GM19238 (cell line): ENCODE results near the gene COBL.

Experiments used
- DNase-seq: peaks from one replicate; pipeline ENCODE4 v3.0.0; 2011; ENCODE audit warnings: low spot score; ENCODE audit not compliant: insufficient read length

COBL gene

DNA sequence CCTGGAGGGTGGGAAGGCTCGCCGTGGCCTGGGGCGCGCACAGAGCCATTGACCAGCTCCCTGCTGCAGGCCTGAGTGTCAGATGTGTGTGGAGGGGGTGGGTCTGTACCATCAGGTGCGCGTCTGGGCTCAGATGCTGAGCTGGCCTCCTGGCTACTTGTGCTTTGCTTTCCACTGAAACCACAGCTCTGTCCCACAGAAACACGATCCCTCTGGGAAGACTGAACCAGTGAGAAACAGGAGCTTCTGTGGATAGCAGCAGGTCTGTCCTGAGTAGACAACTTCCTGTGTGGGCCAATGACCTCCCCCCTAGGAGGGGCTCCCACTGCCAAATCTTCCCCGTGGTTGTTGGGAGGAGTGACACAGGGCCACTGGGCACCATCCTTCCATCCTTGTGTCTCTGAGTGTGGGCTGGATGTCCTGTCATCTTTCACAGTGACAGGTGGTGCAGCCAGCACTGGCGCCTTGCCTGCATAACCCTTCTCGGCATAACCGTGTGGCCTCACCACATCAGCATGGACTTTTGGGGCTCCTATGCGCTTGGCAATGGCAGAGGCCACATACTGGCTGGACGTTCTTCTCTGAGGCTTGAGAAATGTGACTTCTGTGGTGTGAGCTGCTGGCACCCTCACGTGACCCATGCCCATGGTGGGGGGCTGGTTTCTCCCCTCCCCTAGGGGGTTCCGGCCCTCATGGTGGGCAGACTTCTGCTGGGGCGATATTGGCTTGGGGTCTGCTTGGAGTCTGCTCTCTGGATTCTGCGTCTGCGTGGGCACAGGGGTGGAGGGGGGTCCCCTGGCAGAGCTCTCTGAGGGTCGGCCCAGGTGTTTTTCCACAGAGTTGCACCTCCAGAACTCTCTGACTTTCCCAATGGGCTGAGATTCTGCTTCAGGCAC lies 288.4 kb downstream of the COBL start:
- no peak for DNase-seq

DNA sequence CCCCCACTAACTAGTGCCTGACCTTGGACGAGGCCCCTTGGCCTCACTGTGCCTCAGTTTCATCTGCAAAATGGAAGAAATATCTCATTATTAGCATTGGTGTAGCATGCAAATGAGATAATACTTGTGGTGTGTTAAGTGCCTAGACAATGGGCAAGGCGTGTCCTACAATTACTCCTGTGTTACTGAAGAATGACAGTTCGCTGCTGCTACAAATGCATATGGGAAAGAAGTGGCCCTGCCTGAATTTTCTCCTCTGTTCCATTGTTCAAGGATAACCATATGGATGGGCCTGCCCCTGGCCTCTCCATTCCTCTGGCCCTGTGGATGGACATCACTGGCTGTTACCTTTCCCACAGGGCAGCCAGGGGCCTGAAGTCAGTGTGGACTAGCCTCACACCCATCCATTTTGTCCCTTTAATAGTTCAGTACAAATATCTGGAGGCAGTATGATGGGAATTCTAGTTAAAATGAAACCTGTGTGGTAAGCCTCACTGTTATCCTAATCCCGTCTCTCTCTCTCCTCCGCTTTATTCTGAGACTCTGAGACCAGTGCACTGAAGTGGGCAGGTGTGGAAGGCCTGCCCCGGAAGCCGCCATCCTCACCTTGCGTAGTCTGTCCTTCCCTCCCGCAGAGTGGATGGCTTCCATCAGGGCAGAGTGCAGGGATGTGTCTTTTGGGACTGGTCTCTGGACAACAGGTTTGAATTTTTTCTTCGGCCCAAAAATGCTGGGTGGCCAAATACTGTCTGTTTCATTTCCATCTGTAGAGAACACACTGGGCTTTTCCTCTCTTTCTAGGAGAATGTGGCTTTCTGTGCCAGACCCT lies 289.3 kb downstream of the COBL start:
- DNase-seq, result no peak

DNA sequence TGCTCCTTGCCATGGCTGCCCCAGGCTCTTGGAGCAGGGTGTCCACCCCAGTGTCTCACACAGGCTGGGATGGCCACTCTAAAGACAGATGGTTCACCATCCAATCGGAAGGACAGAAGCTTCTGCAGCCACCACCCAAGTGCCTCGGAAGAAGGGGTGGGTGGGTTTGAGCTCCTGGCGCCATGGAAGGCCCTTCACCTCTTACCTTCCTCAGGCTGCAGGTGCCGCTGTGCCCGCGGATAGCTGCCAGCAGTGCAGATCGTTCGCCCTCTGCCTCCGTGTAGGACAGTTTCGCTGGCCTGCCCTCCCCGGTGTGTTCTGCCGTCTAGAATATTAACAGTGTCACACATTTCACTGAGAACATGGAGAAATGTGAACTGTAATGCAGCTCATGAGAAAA lies 290.3 kb downstream of the COBL start:
- no peak for DNase-seq

DNA sequence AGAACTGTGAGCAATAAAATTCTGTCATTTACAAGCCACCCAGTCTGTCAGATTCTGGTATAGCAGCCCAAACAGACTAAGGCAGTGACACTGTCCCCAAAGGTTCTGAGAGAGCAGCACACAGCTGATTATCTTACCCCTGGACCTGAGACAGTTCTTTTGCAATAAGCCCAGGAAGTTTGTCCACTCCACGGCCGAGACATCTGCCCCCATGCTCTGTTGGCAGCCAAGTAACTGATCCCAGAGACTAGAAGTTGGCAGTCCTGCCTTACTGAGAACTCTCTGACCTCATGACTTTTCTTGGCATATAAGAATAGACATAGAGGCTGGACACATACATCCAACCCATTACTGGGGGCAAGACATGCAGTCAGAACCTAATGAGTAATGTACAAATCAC lies 290.9 kb downstream of the COBL start:
- no peak for DNase-seq

DNA sequence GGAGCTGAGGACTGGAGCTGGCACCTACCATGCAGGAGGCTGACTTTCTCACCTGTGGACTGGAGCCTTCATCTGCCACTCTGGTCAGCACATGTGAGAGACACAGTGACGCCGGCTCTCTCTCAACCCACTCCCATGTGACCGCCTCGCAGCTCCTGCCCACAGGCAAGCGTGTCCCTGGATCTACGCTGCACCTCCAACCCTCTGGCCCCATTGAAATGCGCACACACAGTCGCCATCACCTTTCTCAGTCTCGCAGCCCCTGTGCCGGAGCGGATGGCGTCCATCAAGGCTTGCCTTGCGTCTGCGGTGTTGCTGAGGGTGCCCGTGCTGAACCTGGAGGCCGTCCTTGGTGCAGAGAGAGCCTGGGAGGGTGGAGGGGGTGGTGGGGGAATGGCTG lies 291.7 kb downstream of the COBL start:
- DNase-seq, result no peak

DNA sequence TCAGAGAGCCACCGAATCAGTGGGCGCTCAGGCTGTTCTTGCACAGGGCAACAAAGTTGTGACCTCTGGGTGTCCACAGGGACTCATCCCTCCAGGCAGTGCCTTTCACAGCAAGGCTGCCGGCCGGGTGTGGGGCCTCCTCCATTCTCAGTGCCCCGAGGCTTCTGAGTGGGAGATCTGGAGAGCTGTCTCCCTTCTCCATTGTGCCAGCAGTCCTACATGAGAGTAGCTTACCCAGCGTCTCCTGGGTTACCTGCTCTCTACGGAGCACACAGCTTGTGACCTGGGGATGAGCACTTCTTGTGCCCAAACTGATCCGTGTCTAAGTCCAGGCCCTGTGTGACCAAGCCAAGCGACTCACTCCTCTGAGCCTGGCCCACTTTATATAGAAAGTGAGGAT lies 293.1 kb downstream of the COBL start:
- no peak for DNase-seq

DNA sequence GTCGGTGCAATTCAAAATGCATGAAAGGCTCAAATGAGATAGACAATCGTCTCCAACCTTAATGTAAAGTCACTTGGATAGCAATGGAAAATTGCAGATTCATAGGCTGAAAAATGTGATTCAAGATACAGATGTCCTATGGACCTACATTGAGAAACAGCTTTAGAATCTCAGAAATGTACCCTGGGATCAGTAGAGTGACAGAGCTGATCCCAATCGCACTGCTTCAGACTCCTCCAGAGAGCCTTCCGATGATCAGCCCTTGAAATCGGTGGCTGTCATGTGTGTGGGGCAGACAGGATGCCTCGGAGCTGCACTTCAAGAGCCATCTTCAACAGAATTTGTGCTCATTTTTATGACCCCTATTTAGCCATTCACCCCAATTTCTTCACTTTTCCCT lies 293.8 kb downstream of the COBL start:
- DNase-seq, result no peak

DNA sequence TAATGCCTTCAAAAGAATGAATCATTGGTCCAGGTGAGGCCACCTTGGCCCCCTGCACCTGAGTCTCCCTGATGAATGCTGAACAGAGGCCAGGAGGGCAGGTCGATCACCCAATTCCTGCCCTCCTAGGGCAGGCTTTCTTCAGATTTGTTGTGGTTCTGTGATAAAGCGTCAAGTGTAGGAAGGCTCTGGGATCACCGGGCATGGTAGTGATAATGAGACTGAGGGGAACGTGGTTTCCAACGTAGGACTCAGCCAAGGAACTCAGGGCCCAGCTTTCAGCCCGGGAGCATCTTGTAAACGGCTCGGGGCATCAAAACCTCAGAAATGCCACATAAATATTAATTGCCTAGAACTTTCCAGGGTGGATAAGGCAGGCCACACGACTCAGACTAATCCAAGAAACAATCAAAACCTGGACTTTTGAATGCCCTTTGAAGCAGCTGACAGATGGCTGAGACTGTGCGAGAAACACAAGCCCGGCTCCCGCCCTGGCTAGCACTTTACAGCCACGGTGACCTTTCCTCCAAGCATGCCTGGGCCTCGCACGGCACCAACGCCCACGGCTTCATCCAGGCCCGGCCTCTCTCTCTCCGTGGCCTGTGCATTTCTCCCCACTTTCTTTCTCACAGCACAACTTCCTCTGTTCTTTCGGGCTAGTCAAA lies 294.6 kb downstream of the COBL start:
- no peak for DNase-seq

DNA sequence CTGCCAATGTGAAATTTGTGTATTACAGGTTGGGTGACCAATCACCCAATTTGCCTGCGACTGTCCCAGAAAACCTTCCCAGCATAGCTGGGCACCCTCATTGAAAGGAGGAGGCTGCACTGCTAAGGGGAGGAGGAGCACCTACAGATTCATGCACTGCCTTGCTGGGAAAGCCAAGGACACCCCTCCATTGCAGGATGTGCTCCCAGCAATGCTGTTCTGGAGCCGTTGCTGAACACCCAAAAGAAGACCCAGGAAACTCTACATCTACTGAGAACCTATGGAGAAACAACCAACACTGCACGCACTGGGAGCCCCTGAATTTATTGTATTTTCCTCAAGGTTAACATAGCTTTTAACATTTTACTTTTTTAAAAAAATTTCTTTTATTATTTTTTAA lies 295.7 kb downstream of the COBL start:
- no peak for DNase-seq

DNA sequence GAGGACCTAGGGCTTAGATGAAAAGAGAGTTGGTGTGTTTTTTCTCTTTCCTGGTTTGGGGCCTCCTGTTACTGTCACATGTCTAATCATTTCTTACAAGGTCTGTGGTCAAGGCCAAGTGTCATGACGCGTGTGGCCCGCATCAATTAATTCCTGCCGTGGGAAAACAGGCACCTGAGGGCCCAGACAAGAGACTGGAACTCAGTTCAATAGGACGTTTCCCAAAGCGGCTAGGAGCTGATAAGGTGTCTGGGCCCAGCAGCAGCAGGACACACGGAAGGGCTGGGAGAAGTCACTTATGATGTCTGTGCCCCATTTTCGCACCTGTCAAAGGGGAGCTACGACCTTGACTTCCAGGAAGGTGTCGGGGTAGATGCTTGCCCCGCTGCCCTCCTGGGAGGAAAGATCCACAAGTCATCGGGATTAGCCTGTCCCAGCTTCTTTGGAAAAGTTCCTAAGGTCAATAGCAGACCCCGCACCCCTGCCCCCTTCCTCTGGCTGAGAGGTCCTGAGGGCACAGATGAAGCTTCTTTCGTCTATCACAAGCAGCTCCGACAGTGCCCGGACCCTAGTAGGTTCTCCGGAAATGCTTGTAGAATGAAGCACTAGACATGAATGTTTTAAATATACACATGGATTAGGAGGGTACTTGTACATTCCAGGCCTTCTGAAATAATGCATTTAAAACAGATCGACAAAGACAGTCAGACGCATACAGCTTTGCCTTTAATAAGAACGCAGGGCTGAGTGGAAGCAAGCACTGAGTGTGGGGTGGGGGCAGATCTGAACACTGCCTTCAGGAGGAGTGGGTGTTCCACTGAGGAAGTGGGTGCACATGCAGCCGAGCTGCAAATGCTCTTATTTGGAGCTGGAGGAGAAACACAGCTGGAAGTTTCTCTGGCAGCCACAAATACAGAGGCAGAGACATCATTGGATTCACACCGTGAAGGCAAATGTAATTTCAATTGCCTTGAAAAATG lies 296.4 kb downstream of the COBL start:
- no peak for DNase-seq

DNA sequence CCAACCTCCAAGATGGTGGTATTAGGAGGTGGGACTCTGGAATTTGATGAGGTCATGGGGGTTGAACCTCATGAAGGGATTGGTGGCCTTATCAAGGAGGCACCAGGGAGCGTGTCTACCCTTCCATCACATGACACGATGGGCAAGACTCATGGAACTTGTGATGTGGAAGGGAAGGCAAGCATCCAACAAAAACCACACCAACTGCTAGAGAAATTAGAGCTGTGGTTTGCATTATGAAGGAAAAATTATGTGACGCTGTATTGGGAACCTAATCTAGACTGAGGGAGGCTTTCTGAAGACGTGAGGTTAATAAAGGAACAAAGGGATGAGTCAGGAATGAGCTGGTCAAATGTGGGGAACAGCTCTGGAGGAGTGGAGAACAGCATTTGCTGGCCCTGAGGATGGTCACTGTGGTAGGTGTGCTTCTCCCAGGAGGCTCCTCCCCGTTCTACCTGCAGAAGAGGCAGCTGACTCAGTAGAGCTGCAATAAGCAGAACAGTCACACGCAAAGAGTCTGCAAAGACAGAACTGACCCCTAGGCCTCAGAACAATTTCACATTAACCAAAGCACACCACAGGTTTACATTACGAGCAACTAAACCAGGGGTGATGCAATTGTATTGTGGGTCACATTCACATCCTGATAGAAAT lies 297.3 kb downstream of the COBL start:
- DNase-seq, result no peak

DNA sequence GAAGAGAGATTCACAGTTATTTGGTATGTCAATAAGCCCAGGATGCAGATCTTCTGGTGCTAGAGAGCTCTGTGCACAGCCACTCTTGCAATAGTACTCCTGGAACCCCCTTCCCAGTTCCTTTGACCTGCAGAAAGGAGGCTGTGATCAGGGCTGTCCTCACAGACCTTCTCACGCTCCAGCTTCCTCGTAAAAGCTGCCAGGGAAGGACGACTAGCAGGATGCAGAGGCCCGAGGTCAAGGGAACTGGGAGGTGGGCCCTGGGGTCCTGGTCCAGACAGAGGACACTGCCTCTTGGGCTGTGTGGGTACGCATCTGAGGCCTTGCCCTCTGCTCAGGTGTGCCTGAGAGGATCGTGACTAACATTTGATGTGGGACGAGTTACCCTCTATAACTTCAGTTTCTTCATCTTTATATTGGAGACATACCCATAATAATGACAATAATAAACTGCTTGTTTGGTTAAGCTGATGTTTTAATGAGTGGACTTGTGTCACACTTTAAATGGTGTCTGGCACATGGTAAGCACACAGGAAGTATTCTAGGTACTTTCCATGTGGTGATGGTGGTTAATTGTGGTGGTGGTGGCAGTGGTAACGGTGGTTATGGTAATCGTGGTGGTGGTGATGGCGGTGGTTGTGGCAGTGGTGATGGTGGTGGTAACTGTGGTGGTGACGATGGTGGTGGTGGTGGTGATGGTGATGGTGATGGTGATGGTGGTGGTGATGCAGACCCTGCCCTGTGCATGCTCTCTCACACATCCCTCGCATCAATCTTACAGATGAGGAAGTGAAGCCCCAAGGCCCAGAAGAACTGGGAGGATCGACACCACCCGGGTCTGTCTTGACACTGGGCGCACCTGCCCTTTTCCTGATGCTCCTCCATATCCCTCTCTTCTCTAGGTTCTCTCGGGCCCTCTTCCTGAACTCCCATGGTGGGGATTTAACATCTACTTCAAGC lies 298.8 kb downstream of the COBL start:
- no peak for DNase-seq

DNA sequence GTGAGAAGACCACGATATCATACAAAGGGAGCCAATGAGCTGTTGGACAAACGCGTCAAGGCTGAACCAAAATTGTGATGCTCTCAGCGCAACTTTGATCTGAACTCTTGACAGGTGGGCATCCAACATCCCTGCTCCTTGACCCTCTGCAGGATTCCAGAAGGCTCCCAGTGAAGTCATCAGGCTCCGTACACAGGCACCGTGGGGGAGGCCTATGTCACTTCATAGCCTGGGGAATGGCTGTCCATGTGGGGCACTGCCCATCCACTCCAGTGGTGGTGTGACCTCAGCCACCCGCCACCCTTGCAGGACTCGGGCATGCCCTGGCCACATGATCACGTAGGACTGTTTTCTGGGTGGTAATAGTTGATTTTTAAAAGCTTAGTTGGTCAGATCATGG lies 300.1 kb downstream of the COBL start:
- DNase-seq, result no peak

DNA sequence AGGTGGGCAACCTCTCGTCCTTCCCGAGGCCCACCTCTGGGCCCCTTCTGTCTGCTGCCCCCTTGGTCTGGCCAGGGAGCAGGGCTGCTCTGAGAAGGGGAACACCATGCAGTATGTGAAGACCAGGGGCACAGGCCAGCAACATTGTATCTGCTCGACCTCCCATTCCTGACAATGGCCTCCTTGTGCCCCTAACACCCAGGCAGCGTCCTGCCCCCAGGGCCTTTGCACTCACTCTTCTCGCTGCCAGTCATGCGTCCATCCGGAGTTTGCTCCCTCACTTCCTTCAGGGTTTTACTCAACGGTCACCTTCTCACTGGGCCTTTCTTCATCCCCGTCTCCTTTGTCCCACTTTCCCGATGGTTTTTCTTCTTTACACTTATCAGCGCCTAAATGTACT lies 301.0 kb downstream of the COBL start:
- no peak for DNase-seq

DNA sequence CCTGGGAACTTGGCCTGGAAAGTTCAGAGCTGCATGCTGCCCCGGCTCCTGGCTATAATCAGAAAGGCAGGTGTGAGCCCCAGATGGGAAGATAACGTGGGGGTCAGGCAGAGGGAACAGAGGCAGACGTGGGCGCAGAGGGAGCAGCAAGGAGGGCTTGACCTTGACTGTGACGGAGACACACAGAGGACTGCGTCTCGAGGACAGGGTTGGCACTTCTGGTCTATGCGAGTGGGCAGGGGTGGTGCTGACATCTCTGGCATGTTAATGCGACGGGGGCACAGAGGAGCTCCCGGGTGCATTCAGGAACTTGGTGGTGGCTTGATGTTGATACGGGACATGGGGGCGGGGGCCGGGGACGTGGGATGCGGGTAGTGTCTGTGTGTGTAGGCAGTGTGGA lies 301.8 kb downstream of the COBL start:
- DNase-seq, result no peak

DNA sequence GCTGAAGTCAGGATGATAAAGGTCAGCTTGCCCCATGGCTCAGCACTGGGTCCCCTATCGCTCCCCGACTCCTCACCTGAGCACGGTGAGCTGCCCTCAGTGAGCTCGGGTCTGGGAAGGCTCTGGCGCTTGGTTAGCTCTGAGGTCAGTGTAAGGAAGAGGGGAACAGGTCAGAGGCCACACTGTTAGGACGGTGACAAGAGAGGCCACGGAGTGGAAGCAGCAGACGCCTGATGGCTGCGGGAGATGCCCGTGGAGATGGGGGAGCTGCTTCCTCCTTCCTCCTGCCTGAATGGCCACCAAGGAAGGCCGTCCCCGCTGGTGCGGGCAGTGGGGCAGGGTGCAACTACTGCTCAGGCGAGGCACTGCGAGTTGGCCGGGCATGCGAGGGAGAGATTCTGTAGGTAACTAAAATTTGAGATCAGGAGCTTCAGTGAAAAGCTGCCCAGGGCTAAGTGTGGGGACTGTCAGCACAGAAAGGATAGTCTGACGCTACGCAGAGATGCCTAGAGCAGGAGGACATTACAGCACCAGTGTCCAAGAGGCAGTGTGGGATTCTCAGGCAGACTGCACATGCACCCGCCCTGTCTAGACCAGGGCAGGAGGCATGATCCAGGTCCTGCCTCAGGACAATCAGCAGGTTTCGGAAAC lies 302.6 kb downstream of the COBL start:
- DNase-seq, result no peak

DNA sequence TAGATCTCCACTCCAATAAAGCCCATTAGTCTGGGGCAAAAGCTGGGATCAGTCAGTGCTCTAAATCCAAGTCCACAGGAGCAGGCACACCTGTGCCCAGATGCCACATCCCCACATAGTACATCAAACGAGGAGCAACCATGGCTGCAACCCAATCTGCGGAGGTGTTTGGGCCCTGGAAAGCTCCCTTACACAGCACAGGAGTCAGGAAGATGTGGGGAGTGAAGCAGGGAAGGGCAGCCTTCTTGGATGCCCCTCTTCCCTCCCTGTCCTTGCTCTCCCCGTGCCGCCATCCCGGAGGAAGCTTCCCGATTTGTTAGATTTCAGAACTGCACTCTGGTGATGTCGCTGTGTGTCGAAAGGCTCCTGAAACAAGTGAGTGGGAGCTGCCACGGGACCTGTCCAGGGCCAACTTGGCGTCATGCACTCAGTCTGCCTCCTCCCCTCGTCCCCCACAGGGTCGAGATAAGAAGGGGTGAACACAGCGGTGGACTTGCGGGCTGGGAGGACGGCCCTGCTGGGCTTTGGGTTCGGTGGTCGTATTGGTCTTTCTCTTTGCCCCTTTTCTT lies 303.3 kb downstream of the COBL start:
- DNase-seq, result no peak

DNA sequence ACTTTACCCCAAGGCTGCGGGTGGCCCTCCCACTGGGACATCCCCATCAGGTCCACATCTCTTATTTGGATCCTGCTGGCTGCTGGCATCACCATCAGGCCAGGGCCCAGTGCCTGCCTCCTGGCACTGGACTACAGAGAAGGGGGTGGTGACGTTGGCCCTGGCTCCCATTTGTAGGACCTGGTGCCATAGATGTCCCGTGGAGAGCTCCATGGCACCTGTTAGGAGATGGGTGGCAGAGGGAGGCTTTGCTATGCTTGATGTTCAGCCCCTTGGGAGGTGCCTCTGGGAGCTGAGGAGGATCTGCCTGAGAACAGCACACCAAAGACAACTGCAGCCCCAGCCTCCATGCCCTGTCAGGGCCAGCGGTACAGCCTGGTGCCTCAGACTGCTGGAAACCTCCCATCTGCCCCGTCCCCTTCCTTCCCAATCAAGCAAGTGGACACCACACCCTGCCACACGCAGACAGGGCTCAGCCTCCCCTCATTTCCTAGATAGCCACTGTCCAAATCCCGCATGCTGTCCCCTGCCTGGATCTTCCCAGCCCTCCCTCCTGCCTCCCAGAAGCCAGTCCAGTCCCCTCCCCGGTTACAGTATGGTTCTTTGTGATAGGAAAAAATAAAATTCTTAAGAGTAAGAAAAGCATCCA lies 303.9 kb downstream of the COBL start:
- no peak for DNase-seq
